Measurements from ENCODE around the gene ZNF385B. TPM values are rescaled to one million over a fixed set of nuclear protein-coding genes. Genes with fewer than 3 reads are reported as not detected.
"Not testable (repeated sequence)": the region's sequence is repeated elsewhere in the genome, so short reads cannot be mapped to it uniquely, and the experiment has no call there.

The ZNF385B gene
- total RNA-seq, 1 donor from 2014 or later = not detected

GRCh38 chr2:179805001-179805400 lies 56.4 kb downstream of the ZNF385B start:
- DNase-seq (ENCODE audit: extremely low read depth, low read depth, low spot score) = no peak

- DNase-seq (ENCODE audit: extremely low read depth, low read depth, low spot score) = no peak
Measured at GRCh38 chr2:179804206-179804605, 57.2 kb downstream of the ZNF385B start.

- no peak for DNase-seq (ENCODE audit: extremely low read depth, low read depth, low spot score)
Measured at GRCh38 chr2:179802051-179802882, 59.1 kb downstream of the ZNF385B start.

- no peak for DNase-seq (ENCODE audit: extremely low read depth, low read depth, low spot score)
Measured at GRCh38 chr2:179800776-179801175, 60.6 kb downstream of the ZNF385B start.

- DNase-seq (ENCODE audit: extremely low read depth, low read depth, low spot score) = no peak
Measured at GRCh38 chr2:179796213-179797007, 65.0 kb downstream of the ZNF385B start.

GRCh38 chr2:179793902-179794301 lies 67.5 kb downstream of the ZNF385B start:
- DNase-seq (ENCODE audit: extremely low read depth, low read depth, low spot score) = no peak

- no peak for DNase-seq (ENCODE audit: extremely low read depth, low read depth, low spot score)
Measured at GRCh38 chr2:179793238-179793637, 68.2 kb downstream of the ZNF385B start.

GRCh38 chr2:179790235-179791217 lies 70.9 kb downstream of the ZNF385B start:
- DNase-seq (ENCODE audit: extremely low read depth, low read depth, low spot score) = no peak

GRCh38 chr2:179788104-179788503 lies 73.3 kb downstream of the ZNF385B start:
- no peak for DNase-seq (ENCODE audit: extremely low read depth, low read depth, low spot score)

- DNase-seq (ENCODE audit: extremely low read depth, low read depth, low spot score) = no peak
Measured at GRCh38 chr2:179787601-179788000, 73.8 kb downstream of the ZNF385B start.

- no peak for DNase-seq (ENCODE audit: extremely low read depth, low read depth, low spot score)
Measured at GRCh38 chr2:179785902-179786301, 75.5 kb downstream of the ZNF385B start.

GRCh38 chr2:179782346-179782745 lies 79.1 kb downstream of the ZNF385B start:
- DNase-seq (ENCODE audit: extremely low read depth, low read depth, low spot score) = not testable (repeated sequence)

- no peak for DNase-seq (ENCODE audit: extremely low read depth, low read depth, low spot score)
Measured at GRCh38 chr2:179773986-179774385, 87.4 kb downstream of the ZNF385B start.

GRCh38 chr2:179772346-179772745 lies 89.1 kb downstream of the ZNF385B start:
- no peak for DNase-seq (ENCODE audit: extremely low read depth, low read depth, low spot score)

- DNase-seq (ENCODE audit: extremely low read depth, low read depth, low spot score) = no peak
Measured at GRCh38 chr2:179771791-179772190, 89.6 kb downstream of the ZNF385B start.

GRCh38 chr2:179770029-179770428 lies 91.4 kb downstream of the ZNF385B start:
- DNase-seq (ENCODE audit: extremely low read depth, low read depth, low spot score) = no peak

GRCh38 chr2:179769323-179769722 lies 92.1 kb downstream of the ZNF385B start:
- no peak for DNase-seq (ENCODE audit: extremely low read depth, low read depth, low spot score)

GRCh38 chr2:179768765-179769164 lies 92.6 kb downstream of the ZNF385B start:
- no peak for DNase-seq (ENCODE audit: extremely low read depth, low read depth, low spot score)

GRCh38 chr2:179765666-179766065 lies 95.7 kb downstream of the ZNF385B start:
- DNase-seq (ENCODE audit: extremely low read depth, low read depth, low spot score) = no peak

- no peak for DNase-seq (ENCODE audit: extremely low read depth, low read depth, low spot score)
Measured at GRCh38 chr2:179764710-179765109, 96.7 kb downstream of the ZNF385B start.

- no peak for DNase-seq (ENCODE audit: extremely low read depth, low read depth, low spot score)
Measured at GRCh38 chr2:179758636-179759035, 102.8 kb downstream of the ZNF385B start.

All from glomerular endothelial cell (primary cell).